Left renal pelvis (tissue), 4 donors: Measurements from ENCODE around the gene PLOD2. TPM values are rescaled to one million over a fixed set of nuclear protein-coding genes. Genes with fewer than 3 reads are reported as not detected.
A peak's percentile ranks its signal among the peaks of the same experiment; 100 is the strongest.

ENCODE experiments used
- DNase-seq, 4 donors: peaks; one replicate each; pipeline ENCODE4 v3.0.0-alpha.2; 2013; ENCODE audit warnings: low read depth in 4 of 4, low spot score in 3 of 4
- polyA plus RNA-seq, 4 donors: library from polyadenylated mRNA; unstranded; fragments of 120-200 nt; gene quantifications; one replicate each; pipeline ENCODE4 v1.2.1, GENCODE V29; 2013; ENCODE audit not compliant: insufficient read length in 4 of 4

PLOD2 gene
- 100 to 1,000 TPM in 3 of 4 donors, 10 to 100 TPM in 1; 67.4 to 191 (median 163) TPM for polyA plus RNA-seq

GRCh38 chr3:146160964-146161662 is at the start of gene PLOD2:
Gene PLOD2, minus strand, starts transcription at chr3:146161184. Its CDS starts 195 bp downstream, at chr3:146160989.
- peak; percentile 62 to 70 (median 66) for DNase-seq

- DNase-seq = no peak
Measured at GRCh38 chr3:146209371-146209770, 48.4 kb upstream of the PLOD2 start.

GRCh38 chr3:146203776-146204175 is 42.8 kb upstream of the PLOD2 start:
- no peak for DNase-seq

- DNase-seq = no peak
Measured at GRCh38 chr3:146200461-146201220, 39.7 kb upstream of the PLOD2 start.

- no peak for DNase-seq
Measured at GRCh38 chr3:146199762-146200161, 38.8 kb upstream of the PLOD2 start.

- no peak for DNase-seq
Measured at GRCh38 chr3:146196789-146197188, 35.8 kb upstream of the PLOD2 start.

GRCh38 chr3:146195605-146196004 is 34.6 kb upstream of the PLOD2 start:
- DNase-seq = no peak

GRCh38 chr3:146195030-146195429 is 34.0 kb upstream of the PLOD2 start:
- DNase-seq = no peak

- no peak for DNase-seq
Measured at GRCh38 chr3:146191051-146191450, 30.1 kb upstream of the PLOD2 start.

GRCh38 chr3:146189519-146190173 is 28.7 kb upstream of the PLOD2 start:
- peak in 2 of 4 donors; percentile 29 for DNase-seq

- DNase-seq = peak in 1 of 4 donors; percentile 24
Measured at GRCh38 chr3:146187334-146187950, 26.5 kb upstream of the PLOD2 start.

GRCh38 chr3:146184241-146185015 is 23.4 kb upstream of the PLOD2 start:
- no peak for DNase-seq

- DNase-seq = no peak
Measured at GRCh38 chr3:146181216-146181615, 20.2 kb upstream of the PLOD2 start.

- DNase-seq = no peak
Measured at GRCh38 chr3:146180376-146180775, 19.4 kb upstream of the PLOD2 start.

GRCh38 chr3:146178006-146178689 is 17.2 kb upstream of the PLOD2 start:
- no peak for DNase-seq

GRCh38 chr3:146177519-146177918 is 16.5 kb upstream of the PLOD2 start:
- no peak for DNase-seq

- DNase-seq = no peak
Measured at GRCh38 chr3:146177072-146177471, 16.1 kb upstream of the PLOD2 start.

- DNase-seq = no peak
Measured at GRCh38 chr3:146172586-146172985, 11.6 kb upstream of the PLOD2 start.

- DNase-seq = no peak
Measured at GRCh38 chr3:146170591-146170990, 9.6 kb upstream of the PLOD2 start.

- no peak for DNase-seq
Measured at GRCh38 chr3:146169891-146170290, 8.9 kb upstream of the PLOD2 start.
